ENCODE measurements around the gene PLXNA1. TPM values are rescaled to one million over a fixed set of nuclear protein-coding genes. Genes with fewer than 3 reads are reported as not detected.

PLXNA1 gene
- polyA plus RNA-seq, 1 of the 3 experiments (the other 2 are of a cell fraction): 48.1 TPM

- 92% methylated on average over 4 of the region's 8 CpGs for WGBS (ENCODE audit: low lambda C conversion rate)
- Histone ChIP-seq H3K4me3 (ENCODE audit: low read depth in 2 of 2, low read length in 1 of 2) (no peak overlapping the region), H3K27me3 (ENCODE audit: insufficient read depth) (no peaks in the 10 kb centered on the region), H2AFZ (ENCODE audit: low read depth) (no peak overlapping the region), H3K27ac (ENCODE audit: low read depth in 2 of 2, low read length in 1 of 2) (no peak overlapping the region), H3K9ac (no peak overlapping the region), H3K9me2 (no peaks in the 10 kb centered on the region), H3K36me3 (replicated peaks in 1 of 2; ENCODE audit: control insufficient read depth in 1 of 2, insufficient read depth in 2 of 2, low read length in 1 of 2) (peaks cover 0 to 38% of the 10 kb centered on the region in 2 experiments), H3K79me2 (ENCODE audit: insufficient read depth) (peaks cover 92% of the 10 kb centered on the region), H4K20me1 (ENCODE audit: insufficient read depth) (peaks cover 87% of the 10 kb centered on the region), H3K4me2 (no peak overlapping the region), H3F3A (replicated peaks; ENCODE audit: insufficient read depth) (no peaks in the 10 kb centered on the region), H3K9me3 (no peaks in the 10 kb centered on the region), H3K4me1 (ENCODE audit: control insufficient read depth in 1 of 2, insufficient read depth in 2 of 2, low read depth in 1 of 2, low read length in 1 of 2) (peaks cover 10 to 34% of the 10 kb centered on the region in 2 experiments; a peak in 2 of 4 replicates)
- no peak for DNase-seq
- ChIA-PET CTCF (interaction anchor here (0.9 to 7.3 kb wide), 6 partner anchors 14 to 468 kb away, joined by 3 to 77 read pairs (median 4); no protein-coding TSS in a partner anchor), POLR2A (no interaction called here)
- TF ChIP-seq GABPA (IDR thresholded peaks at IDR 0.05; ENCODE audit: low read depth) (no peak), REST (IDR thresholded peaks at IDR 0.05; ENCODE audit: low read depth, low read length) (no peak), NFIC (IDR thresholded peaks at IDR 0.05; ENCODE audit: borderline replicate concordance) (no peak), ZBTB33 (IDR thresholded peaks at IDR 0.05; ENCODE audit: borderline replicate concordance, low read depth) (no peak), SMC3 (IDR thresholded peaks at IDR 0.05; ENCODE audit: low read depth, low read length) (no peak), PBX3 (IDR thresholded peaks at IDR 0.05) (no peak), YY1 (IDR thresholded peaks at IDR 0.05; ENCODE audit: low read depth) (no peak), CHD2 (IDR thresholded peaks at IDR 0.05; ENCODE audit: low read length, partially characterized antibody) (no peak), USF2 (IDR thresholded peaks at IDR 0.05; ENCODE audit: borderline replicate concordance, low read depth, low read length) (no peak), MXI1 (IDR thresholded peaks at IDR 0.05; ENCODE audit: low read depth, low read length) (no peak)
These were observed 4.7 kb downstream of the PLXNA1 start for GRCh38 chr3:126987596-126987995.

Measured in SK-N-SH (cell line).